GM13977 (cell line): Measurements from ENCODE around the gene TULP3.

ENCODE experiments used
- DNase-seq: peaks from one replicate; pipeline ENCODE4 v3.0.0; 2012; ENCODE audit warnings: low spot score
- in situ Hi-C: fragments of 300-500 bp; cut with MboI; formaldehyde crosslinking; loops from one replicate; pipeline ENCODE4 v1.12.0; 2022; ENCODE audit warnings: low sequenced_read_pairs, low pct_unique_long_range_greater_than_20kb, mixed read lengths, inconsistent platforms; ENCODE audit not compliant: unreplicated experiment
- TF ChIP-seq, protein P1 (sequence below): IDR thresholded peaks from 2 replicates; pipeline ENCODE4 v1.5.1; 2012; ENCODE audit warnings: mild to moderate bottlenecking, control low read depth; ENCODE audit not compliant: insufficient read depth; ENCODE audit errors: extremely low read depth, missing control alignments

Gene TULP3

DNA sequence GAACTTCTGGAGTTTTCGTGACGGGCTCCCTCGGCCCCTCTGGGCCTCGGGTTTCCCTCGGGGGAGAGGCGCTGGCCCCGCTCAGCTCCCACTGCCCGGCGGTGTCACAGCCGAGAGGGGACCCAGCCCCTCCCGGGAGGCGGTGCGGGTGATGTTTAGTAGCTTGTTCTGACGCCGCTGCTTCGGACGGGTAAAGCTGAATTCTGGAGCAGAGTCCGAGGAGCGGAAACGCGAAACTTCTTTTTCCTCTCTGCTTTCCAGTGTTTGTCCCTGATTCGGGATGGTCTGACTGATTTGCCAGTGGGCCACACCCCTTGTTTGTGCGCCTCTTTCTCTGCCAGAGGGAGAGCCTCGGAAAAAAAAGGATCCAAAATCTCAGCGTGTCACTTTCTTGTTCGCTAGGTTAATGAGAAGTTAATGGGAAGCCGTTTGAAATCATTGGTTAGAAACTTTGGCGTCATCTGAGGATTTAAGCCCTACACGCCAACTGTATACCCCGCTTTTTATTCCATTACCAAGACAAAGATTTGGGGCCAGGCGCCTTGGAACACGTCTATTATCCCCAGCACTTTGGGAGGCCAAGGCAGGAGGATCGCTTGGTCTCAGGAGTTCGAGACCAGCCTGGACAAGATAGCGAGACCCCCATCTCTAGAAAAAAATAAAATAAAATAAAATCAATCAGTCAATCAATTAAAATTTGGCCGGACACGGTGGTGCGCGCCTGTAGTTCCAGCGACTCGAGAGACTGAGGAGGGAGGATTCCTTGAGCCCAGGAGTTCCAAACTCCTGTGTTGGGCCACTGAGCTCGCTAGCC, 756 bp downstream of the TULP3 start:
- no peak for DNase-seq
- TF ChIP-seq, protein P1, sequence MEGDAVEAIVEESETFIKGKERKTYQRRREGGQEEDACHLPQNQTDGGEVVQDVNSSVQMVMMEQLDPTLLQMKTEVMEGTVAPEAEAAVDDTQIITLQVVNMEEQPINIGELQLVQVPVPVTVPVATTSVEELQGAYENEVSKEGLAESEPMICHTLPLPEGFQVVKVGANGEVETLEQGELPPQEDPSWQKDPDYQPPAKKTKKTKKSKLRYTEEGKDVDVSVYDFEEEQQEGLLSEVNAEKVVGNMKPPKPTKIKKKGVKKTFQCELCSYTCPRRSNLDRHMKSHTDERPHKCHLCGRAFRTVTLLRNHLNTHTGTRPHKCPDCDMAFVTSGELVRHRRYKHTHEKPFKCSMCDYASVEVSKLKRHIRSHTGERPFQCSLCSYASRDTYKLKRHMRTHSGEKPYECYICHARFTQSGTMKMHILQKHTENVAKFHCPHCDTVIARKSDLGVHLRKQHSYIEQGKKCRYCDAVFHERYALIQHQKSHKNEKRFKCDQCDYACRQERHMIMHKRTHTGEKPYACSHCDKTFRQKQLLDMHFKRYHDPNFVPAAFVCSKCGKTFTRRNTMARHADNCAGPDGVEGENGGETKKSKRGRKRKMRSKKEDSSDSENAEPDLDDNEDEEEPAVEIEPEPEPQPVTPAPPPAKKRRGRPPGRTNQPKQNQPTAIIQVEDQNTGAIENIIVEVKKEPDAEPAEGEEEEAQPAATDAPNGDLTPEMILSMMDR, result no peak
- in situ Hi-C loops, result loop anchor here (25.0 kb wide), 1 partner anchor 146 kb away; no protein-coding TSS in a partner anchor

DNA sequence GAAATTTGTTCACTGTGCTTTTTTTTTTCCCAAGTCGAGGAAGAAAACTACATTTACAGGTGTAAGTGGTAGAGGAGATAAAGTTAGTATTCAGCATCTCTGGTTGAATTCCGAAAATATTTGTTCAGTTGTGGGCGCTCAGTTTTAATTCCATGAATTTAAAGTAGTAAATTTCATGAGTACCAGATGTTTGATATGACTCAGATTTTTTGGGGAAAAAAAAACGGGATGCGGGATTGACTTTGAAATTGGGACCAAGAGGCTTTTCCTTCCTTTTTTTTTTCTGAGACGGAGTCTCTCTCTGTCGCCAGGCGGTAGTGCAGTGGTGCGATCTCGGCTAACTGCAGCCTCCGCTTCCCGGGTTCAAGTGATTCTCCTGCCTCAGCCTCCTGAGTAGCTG, 1.6 kb downstream of the TULP3 start:
- TF ChIP-seq, protein P1, result no peak
- in situ Hi-C loops, result loop anchor here (25.0 kb wide), 1 partner anchor 145 kb away; no protein-coding TSS in a partner anchor
- DNase-seq, result no peak

DNA sequence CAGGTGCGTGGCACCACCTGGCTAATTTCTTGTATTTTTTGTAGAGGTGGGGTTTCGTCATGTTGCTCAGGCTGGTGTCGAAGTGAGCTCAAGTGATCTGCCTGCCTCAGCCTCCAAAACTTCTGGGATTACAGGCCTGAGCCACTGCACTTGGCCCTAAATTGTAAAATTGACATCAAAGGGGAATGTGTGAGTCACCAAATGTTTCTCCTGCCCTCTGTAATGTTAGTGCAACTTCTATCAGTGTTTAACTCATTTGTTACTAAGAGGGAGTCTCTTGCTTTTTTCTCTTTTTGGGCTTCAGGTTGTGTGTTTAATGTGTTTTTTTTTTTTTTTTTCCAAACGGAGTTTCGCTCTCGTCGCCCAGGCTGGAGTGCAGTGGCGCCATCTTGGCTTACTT, 2.3 kb downstream of the TULP3 start:
- TF ChIP-seq, protein P1, result no peak
- in situ Hi-C loops, result loop anchor here (25.0 kb wide), 1 partner anchor 144 kb away; no protein-coding TSS in a partner anchor
- no peak for DNase-seq

DNA sequence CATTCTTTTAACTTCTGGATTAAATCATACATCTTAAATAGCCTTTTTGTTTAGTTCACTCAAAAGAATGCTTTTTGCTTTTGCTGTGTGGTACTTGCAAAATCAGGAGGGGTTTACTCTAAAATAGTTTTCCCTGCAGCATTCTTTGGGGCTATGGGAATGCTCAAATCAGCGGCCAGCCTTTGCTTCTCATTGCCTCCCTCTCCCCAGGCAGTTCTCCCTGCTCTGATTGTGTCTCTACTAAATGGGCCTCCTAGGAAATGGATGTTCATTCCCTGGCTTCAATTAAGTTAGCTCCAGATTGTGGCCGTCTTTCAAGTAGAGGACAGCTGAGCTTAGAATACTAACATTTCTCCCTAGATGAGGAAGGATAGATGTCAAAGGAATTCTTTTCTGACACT, 4.4 kb downstream of the TULP3 start:
- in situ Hi-C loops, result loop anchor here (25.0 kb wide), 1 partner anchor 142 kb away; no protein-coding TSS in a partner anchor
- no peak for DNase-seq
- TF ChIP-seq, protein P1, result no peak

DNA sequence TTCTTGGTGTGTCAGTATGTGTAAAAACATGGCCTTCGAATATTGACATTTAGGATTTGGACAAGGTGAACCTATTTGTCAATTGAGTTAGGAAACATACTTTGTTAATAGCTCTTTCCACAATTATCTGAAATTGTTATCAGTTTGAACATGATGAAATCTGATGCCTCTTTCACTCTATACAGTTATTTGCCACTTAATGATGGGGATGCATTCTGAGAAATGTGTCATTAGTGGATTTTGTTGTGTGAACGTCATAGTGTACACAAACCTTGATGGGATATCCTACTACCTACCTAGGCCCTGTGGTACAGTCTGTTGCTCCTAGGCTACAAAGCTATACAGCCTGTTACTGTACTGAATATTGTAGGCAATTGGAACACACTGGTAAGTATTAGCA, 4.8 kb downstream of the TULP3 start:
- in situ Hi-C loops, result loop anchor here (25.0 kb wide), 1 partner anchor 142 kb away; no protein-coding TSS in a partner anchor
- TF ChIP-seq, protein P1, result no peak
- DNase-seq, result no peak

DNA sequence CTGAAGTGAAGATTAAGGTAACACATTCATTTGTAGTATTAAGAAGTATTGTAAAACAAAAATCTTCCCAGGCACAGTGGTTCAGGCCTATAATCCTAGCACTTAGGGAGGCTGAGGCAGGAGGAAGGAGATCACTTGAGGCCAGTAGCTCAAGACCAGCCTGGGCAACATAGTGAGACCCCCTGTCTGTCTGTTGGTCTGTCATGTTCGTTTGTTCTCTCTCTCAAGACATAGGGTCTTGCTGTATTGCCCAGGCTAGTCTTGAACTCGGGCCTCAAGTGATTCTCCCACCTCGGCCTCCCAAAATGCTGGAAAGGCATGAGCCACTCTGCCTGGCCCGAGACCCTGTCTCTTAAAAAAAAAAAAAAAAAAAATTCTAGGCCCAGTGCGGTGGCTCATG, 6.7 kb downstream of the TULP3 start:
- no peak for DNase-seq
- TF ChIP-seq, protein P1, result no peak
- in situ Hi-C loops, result loop anchor here (25.0 kb wide), 1 partner anchor 140 kb away; no protein-coding TSS in a partner anchor
